GM18507 (cell line): ENCODE measurements around the gene BGN.

Experiments
- DNase-seq: peaks from one replicate; pipeline ENCODE4 v3.0.0; 2011; ENCODE audit warnings: low read depth; ENCODE audit not compliant: insufficient read length; ENCODE audit errors: extremely low spot score
- FAIRE-seq: peaks from 2 replicates; lab custom pipeline; 2011; peaks lifted over from hg19 to GRCh38; lab: Jason Lieb, UNC

BGN gene

DNA sequence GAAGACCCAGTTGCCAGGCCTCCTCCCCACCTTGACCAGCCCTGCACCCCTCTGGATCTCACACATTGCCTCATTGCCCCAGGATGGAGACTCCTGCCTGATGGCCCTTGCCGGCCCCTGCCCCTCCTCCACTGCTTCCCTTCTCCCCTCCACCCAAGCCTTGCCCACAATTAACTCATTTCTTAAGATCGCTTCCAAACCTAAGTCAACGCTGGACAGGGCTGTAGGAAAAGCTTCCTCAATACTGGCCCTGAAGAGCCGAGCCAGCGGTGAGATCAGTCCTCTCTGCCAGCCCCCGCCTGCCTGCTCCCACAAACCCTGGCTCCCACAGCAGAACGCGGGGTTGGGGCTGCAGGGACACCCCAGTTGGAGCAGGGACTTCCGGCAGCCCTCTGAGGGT is 16.9 kb upstream of the BGN start:
- FAIRE-seq (no peak), DNase-seq (no peak)

DNA sequence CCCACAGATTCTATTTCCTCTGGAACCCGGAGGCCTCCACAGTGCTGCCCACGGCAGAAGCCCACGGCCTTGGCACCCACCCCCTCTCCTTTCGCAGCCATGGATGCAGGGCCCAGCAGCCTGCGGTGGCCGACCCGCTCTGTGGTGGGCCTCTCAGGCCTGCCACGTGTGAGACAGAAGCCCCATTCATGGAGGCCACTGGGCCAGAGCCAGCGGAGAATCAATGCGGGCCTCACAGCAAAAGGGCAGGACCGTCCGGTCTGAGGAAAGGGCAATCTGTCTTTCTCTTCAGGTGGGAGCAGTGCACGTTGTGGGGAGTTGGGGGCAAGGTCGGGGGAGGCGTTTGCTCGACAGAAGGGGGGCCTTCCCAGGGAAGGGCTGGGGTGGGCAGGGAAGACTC is 16.0 kb upstream of the BGN start:
- DNase-seq: no peak
- no peak for FAIRE-seq

DNA sequence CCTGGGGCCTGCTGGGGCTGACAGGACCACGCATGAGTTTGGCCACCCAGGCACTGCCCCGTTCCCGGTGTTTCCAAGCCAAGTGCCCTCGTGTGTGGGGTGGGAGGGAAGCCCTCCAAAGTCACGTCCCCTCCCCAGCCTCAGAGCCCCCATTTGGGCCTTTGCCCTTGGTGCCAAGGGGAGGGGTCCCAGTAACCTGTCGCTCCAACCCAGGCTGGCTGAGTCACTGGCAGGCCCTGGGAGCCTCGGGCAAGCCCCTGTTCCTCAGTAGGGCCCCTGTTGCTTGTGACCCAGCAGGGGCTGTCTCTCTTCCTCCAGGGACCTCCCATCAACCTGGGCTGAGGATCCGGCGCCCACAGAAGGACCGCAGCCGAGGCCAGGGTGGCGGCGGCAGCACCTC is 13.7 kb upstream of the BGN start:
- no peak for FAIRE-seq
- DNase-seq: no peak

DNA sequence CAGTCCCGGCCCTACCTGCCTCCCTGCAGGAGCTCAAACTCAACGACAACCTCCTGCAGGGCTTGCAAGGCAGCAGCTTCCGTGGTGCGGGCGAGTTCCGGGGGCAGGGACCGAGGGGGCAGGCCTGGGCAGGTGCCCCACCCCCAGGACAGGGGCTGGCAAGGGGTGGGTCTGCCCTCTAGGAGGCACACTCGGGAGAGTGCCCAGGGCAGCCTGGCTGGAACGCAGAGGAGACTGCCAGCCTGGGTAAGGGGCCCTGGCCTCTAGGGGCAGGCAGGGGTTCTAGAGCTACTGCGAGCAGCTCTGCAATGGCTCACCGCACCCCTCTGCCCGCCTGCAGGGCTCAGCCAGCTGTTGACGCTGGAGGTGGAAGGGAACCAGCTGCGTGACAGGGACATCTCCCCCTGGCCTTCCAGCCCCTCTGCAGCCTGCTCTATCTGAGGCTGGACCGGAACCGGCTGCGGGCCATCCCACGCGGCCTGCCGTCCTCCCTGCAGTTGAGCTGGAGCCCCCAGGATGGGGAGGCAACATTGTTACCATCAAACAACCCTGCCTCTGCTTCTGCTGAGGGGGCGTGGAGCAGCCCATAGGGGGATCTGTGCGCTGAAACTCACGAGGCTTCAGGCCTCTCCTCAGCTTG is 12.3 kb upstream of the BGN start:
- FAIRE-seq: no peak
- DNase-seq: no peak

DNA sequence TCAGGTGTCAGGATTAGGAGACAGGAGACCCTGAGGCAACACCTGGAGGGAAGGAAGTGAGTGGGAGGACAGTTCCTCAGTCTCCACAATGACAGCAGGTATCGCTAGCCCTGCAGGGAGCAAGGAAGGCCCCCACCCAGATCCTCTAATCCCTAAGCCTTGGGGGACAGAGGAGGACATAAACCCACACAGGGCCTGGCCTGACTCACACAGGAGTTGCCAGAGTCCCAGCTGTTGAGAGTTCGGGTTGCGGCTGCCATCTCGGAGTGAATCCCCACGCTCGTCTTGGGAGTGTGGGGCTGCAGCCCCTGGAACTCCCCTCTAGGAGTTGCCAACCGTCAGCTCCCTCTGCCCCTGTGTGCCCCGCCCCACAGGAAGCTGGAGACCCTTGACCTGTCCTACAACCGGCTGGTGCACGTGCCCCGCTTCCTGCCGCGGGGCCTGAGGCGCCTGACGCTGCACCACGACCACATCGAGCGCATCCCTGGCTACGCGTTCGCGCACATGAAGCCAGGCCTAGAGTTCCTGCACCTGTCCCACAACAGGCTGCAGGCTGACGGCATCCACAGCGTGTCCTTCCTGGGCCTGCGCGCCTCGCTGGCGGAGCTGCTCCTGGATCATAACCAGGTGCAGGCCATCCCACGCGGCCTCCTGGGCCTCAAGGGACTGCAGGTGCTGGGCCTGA is 9.2 kb upstream of the BGN start:
- DNase-seq: no peak
- no peak for FAIRE-seq

DNA sequence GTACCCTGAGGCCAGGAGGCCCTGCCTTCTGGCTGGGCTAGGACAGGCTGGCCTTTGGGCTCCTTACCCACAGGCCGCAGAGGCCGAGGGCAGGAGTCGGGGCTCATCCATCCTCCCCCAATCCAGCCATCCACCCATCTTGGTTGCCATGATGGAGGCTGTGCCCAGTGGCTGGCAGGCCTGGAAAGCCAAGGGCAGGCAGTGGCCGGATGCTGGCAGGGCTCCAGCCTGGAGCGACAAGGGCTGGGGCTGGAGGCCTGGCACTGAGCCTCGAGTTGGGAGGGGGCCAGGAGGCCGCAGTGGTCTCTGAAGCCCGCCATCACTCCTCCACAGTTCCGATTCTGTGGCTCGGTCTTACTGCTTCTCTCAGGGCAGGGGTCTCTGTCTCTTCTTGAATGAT is 8.6 kb upstream of the BGN start:
- FAIRE-seq (no peak), DNase-seq (no peak)

DNA sequence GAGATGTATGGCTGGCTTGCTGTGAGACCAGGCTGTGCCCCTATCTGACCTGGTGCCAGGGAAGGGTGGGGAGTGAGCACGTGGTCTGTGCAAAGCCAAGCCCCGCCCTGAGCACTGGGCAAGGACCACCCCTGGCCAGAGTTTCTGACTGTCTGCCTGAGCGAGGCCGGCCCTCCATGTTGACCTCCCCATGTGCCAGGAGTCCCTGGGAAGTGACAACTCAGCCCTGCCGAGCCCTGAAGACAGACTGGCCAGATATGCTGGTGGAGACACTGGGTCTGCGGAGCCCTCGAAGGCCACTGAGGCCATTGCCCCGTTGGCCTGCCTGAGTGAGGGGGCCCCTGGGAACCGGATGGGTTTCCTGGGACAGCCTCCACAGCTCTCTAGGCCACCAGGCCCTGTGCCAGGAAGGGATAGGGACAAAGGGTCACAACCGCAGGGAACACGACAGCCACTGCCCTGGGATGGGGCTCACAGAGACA is 7.1 kb upstream of the BGN start:
- FAIRE-seq (no peak), DNase-seq (no peak)

DNA sequence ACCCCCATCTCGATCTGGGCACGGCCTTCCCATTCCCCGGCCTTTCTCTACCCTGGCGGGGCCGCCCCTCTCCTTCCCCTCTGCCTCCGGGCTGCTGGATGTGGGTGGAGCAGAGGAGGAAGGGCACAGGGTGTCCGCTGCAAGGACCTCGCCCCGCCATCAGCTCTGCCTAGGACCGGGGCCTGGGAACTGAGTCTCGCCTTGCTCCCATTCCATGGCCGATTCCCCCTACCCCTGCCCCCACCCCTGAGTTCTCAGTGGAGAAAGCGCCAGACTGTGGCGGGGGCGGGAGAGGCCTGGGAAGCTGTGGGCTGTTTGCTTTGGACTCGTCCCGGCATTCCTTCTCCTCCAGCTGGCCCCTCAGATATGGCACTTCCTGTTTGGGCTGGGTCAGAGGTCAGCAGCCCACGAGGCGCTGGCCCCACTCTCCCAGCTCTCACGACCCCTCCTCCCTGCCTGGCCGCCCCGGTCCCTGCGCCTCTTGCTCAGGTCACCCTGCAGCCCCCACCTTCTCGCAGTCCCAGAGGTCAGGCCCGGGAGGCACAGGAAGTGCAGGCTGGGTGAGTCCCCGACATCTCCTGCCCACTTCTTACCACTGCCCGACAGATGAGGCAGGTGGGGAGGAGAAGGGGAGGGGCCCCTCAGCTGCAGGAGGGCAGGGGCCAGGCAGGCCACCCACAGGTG is 6.4 kb upstream of the BGN start:
- no peak for FAIRE-seq
- DNase-seq: no peak

DNA sequence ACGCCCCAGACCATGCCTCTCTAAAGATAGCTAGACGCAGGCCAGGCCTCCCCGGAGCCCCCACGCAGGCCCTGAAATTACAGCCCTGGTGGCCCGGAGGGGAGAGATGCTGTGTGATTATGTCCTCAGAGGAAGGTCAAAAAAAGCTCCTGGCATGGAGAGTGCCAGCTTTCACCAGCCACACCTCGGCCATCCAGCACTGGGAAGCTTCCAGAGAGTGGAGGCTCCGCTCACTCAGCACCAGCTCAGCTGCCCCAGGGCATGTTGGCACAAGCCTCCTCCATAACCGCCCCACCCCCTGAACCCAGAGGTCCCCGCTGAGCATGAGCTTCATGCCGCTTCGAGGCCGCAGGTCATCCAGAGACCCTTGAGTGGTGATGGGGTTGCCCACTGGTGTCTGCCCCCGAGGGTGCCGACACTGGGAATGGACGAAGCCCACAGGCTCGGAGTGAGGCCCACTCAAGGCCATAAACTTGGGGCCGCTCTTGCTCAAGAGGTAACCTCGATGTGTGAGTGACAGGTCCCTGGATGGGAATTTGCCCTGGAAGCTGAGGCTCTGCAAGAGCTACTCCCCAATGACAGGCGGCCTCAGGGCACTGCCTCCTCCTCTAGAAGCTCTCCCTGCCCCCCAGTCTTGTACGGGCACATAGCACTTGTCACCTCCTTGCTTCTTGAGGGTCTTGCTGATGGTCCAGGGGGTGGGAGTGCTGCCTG is 4.4 kb upstream of the BGN start:
- FAIRE-seq (no peak), DNase-seq (no peak)

DNA sequence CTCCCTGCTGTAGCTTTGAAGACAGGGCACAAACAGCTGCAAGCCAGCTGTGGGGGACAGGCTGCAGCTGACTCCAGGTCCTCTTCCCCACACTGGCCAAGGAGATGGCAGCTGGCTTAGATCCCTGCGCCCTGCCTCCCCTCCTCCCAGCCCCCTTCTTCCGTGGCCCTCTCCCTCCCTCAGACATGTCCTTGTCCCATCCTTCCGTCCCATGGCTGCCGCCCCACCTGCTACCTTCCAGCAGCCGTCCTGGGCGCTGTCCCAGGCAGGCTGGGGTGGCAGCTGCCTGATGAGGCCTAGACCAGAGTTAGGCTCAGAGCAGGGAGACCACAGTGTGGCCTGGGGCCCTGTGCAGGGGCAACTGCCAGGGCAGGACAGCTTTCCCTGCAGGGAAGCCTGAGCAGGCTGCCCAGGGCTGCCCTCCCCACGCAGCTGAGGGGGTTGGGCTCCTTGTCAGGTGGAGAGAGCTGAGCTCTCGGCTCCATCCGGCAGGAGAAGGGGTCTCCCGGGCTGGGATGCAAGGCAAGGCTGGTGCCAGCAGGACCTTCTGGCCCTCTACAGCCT is 3.3 kb upstream of the BGN start:
- DNase-seq (no peak), FAIRE-seq (no peak)

DNA sequence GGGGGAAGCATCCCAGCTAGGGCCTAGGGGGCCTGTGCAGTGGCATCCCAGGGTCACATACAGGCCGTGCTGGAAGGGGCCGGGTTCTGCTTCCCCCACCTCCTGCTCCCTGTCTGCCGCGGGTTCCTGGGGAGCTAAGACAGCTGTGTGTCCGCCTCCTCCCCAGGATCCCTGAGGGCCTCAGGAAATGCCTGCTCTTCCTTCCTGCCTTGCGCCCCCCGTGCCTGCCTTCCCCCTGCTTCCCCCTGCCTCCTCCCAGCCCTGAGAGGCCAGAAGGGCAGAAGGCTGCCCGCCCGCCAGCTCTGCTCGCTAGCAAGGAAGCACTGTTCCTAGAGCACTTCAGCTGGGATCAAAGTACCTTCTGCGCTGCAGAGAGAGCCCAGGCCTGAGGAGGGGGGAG is 2.9 kb upstream of the BGN start:
- FAIRE-seq: no peak
- no peak for DNase-seq

DNA sequence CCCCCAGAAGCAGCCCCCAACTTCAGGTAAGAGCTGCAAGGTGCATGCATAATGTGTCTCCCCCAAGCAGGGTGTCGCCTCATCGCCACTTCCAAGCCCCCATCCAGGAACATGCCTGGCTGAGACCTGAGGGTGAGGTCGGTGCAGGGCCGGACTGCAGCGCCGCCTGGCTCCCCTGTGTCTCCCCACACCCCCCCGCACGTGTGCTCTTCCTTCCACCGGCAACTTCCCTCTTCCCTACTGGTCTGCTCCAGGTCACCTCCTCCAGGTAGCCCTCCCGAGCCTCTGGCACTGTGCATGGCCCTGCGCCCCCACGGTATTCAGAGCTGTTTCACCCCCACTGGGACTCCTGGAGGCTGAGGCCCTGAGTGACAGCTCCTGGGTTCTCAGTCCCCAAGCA is 2.2 kb upstream of the BGN start:
- FAIRE-seq: no peak

DNA sequence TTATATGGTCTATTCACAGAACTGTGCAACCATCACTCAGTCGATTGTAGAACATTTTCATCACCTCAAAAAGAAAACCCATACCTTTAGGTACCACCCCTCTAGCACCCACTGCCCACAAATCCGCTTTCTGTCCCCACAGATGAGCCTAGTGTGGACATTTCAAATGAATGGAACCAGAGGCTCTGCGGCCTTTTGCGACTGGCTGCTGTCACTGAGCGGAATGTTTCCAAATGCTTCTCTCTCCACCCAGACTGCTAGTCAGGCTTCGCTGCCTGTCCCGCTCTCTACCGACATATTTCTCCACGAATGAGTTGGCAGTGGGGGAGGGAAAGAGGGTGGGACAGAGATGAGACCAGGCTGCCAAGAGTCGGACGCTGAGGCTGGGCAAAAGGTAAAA is 1.7 kb upstream of the BGN start:
- no peak for FAIRE-seq
- DNase-seq: no peak

More for the DNA sequence above, 2.2 kb upstream of the BGN start:
- no peak for DNase-seq

DNA sequence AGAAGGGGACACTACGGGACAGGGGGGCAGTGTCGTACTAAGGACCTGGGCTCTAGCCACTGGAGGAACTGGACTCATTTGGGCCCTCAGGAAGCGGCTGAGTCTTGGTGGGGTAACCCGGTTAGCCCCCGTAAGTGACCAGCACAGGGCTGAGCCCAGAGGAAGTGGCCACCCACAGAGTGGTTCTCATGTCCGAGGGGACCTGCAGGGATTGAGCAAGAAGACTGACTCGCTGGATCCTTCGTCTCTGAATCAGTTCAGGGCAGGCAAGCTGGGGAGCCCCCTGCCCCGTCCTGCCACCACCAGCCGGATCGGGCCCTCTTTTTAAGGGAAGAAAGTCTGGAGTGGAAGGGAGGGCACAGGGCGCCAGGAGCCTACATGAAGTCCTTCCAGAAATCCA is 719 bp upstream of the BGN start:
- DNase-seq: no peak
- FAIRE-seq: no peak

DNA sequence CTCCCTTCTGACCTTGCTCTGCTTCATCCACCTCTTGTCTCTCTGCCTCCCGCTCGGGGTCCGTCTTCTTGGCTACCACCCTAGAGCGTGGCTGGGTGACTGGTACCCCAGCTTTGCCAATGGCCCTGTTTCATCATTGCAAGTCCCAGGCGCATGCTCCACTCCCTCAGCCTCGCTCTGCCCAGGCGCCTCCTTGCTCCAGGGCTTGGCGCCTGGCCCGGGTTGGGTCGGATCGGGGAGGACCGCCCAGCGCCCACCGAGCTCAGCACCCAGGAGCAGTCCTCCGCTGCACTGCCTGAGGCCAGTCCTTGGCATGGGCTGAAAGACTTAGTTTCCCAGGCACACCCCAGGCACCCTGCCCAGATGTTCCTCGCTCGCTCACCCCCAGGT is 577 bp downstream of the BGN start:
- FAIRE-seq (no peak), DNase-seq (no peak)

DNA sequence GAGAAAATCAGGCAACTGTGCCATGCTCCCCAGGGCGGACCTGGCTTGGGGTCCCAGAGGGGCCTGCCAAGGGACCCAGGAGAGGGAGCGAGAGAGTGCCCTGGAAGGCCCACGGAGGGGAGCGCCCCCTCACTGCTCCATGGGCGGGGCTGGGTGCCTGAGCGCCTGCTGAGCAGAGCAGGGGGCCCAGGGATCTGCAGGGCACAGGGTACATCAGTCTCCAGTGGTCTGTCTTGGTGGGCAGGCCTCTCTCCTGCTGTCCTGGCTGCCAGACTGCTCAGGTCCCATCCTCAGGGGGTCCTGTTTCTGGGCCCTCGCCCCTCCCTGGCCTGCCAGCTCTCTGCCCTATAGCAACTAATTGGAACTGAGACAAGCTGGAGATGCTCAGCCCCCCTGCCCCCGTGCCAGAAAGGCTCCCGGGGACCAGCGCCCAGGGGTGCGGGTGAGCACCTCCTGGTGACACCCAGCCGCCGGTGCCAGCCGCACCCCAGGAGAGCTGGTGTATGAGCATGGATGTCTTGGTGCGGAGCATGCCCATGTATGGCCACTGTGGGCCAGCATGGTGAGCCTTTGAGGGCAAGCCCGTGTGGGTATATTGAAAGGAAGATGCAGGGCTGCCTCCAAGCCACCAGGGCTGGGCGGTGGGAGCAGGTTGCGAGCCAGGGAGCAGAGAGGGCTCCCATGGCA is 1.3 kb downstream of the BGN start:
- DNase-seq (no peak), FAIRE-seq (no peak)

DNA sequence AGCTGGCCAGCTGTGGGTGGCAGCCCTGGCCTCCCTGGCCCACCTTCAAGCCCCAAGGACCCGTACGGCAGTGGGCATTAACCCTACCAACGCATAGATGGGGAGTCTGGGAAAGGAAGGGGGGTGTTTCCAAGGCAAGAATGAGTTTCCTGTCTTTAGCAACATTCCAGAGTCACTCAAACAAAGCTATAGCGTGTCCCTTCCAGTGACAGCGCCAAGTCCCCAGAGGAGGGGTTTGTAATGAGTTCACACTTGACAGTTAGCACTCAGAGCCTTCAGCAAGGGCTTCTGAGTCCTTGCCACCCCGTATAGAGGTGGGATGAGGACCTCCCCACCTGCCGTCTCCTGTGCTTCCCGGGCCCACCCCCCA is 1.8 kb downstream of the BGN start:
- DNase-seq (no peak), FAIRE-seq (no peak)

DNA sequence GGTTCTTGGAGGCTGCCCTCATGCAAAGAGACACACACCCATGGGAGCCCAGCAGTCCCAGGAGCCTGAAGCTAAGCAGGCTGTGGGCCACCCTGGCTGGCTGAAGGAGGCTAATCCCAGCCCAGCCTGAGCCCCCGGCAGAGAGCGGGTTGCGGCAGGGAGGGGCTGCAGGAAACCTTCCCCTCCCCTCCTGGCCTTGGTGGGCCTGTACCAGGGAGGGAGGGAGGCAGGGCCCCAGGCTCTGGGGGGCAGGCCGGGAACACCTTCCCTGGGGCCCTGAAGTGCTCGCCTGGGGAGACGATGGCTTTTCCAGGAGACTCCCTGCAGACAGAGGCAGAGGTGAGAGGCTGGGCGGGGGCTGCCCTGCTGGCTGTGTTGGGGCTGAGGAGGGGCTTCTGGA is 3.7 kb downstream of the BGN start:
- FAIRE-seq (no peak), DNase-seq (no peak)

DNA sequence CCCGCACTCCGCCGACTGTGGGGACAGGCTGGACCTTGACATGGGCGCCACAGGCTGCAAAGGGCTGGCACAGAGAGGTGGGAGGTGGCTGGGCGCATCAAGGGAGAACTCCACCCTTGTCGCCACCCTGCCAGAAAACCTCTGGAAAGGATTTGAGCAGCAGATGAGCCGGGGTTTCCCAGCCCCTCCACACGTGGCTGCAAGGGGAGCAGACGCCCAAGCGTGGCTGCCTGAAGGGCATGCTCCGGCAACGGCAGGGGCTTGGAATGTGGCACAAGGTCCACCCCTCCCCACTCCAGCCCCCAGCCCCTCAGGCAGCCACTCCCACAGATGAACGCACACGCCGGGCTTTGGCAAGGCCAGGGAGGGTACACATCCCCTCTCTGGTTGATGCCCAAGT is 4.6 kb downstream of the BGN start:
- DNase-seq (no peak), FAIRE-seq (no peak)

DNA sequence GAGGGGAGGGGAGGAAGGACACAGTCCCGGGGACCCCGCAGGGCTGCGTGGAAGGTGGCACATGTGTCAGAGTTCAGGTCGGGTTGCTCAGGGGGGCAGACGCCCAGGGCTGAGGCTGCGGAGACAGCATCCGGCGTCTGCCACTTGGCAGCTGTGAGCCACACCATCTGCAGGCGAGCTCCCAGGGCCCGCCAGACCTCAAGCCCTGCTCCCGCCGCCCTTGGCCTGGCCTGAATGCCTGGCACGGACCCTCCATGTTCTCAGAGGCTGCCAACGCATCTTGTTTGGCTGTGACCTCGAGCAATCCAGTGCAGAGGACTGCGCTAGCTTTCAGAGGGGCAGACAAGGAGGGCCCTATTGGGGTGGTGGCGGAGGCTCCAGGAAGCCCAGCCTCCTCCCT is 5.1 kb downstream of the BGN start:
- DNase-seq (no peak), FAIRE-seq (no peak)
